Transverse colon (tissue), 4 donors: ENCODE results near the gene ENPP7.

Source experiments
- POLR2A ChIP-seq: fragments of 450-650 bp; IDR thresholded peaks from one replicate; pipeline ENCODE4 v1.6.1; 2016; ENCODE audit warnings: antibody characterized with exemption, mild to moderate bottlenecking, moderate library complexity
- POLR2AphosphoS5 ChIP-seq, 3 donors: sonication (generic); formaldehyde crosslinking; IDR thresholded peaks; one replicate each; pipeline ENCODE4 v1.6.1; 2016; ENCODE audit warnings: antibody characterized with exemption in 3 of 3
- TF ChIP-seq, protein P1 (sequence below), 5 experiments: fragments of 200-600 bp in 3 of 5; fragments of 450-650 bp in 2 of 5; sonication (generic) in 3 of 5; IDR thresholded peaks; 1 replicate in 2 of 5; 2 replicates in 3 of 5; pipeline ENCODE4 v1.5.1; 2016 to 2017; ENCODE audit warnings: antibody characterized with exemption in 5 of 5, inconsistent platforms in 3 of 5, mild to moderate bottlenecking in 2 of 5, moderate library complexity in 1 of 5

DNA sequence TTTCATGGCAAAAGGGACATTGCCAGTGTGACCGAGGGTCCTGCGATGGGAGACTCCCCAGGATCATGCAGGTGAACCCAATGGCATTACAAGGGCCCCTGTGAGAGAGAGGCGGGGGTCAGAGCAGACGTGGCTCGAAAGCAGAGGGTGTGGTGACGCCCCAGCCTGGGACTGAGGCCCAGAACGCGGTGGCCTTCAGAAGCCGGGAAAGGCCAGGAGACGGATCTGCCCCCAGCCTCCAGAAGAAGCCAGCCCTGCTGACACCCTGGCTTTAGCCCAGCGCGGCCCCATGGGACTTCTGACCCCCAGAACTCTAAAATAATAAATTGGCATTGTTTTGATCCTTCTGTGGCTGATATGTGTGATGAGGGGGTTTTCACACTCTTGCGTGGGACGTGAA lies 17.4 kb upstream of the ENPP7 start:
- TF ChIP-seq, protein P1, sequence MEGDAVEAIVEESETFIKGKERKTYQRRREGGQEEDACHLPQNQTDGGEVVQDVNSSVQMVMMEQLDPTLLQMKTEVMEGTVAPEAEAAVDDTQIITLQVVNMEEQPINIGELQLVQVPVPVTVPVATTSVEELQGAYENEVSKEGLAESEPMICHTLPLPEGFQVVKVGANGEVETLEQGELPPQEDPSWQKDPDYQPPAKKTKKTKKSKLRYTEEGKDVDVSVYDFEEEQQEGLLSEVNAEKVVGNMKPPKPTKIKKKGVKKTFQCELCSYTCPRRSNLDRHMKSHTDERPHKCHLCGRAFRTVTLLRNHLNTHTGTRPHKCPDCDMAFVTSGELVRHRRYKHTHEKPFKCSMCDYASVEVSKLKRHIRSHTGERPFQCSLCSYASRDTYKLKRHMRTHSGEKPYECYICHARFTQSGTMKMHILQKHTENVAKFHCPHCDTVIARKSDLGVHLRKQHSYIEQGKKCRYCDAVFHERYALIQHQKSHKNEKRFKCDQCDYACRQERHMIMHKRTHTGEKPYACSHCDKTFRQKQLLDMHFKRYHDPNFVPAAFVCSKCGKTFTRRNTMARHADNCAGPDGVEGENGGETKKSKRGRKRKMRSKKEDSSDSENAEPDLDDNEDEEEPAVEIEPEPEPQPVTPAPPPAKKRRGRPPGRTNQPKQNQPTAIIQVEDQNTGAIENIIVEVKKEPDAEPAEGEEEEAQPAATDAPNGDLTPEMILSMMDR (IDR thresholded peaks at IDR 0.05), result no peak
- TF ChIP-seq POLR2A (no peak), POLR2AphosphoS5 (IDR thresholded peaks at IDR 0.05) (no peak)
